ENCODE results near the gene MRPL24.

MRPL24 gene

DNA sequence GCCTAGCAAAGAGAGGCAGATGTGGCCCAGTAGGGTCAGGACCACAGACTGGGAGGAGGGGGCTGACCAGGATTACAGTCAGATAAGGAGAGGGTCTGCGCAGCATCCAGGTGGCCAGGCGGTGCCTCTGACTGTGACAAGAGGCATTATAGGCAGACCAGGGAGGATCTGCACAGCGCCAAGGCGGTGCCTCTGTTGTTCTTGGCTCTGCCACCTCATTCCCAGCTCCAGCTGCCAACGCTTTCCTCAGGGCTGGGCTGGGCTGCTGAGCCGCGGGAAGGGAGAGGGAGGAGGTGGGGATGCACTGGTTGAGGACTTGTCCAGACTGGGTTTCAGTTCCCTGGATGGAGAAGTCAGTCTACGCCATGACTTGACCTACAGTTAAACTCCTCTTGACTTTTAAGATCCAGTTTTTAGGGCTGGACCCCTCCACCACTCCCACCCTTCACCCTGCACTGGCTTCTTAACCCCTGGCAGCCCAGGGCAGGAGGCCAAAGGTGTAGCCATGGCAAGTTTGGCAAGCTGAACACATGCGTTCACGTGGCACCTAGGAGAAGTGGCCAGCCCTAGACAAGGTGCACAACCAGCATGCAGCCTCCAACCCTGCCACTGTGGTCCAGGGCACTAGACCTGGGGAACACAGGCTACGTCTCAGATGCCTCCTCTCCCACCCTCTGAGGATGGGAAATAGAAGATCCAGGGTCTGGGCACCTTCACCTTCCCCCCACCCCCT is 31.0 kb downstream of the MRPL24 start:
- DNase-seq (ENCODE audit: low read depth), result no peak

DNA sequence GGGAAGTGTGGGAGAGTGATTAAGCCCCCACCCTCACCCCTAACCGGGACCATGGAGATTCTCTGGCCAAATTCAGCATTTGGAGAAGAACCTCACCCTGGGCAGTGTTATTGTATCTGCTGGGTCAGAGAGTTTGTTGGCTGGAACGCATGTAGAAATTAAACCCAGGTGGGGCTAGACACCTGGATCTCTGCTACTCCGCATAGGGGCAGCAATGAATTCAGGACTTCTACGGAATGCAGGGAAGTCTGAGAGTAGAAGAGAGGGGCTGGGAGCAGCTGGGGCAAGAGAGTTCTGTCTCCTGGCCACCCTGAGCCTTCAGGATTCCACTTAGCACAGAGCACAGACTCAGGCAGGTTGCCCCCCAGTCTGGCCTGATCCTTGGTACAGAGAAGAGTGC is 31.9 kb downstream of the MRPL24 start:
- no peak for DNase-seq (ENCODE audit: low read depth)

DNA sequence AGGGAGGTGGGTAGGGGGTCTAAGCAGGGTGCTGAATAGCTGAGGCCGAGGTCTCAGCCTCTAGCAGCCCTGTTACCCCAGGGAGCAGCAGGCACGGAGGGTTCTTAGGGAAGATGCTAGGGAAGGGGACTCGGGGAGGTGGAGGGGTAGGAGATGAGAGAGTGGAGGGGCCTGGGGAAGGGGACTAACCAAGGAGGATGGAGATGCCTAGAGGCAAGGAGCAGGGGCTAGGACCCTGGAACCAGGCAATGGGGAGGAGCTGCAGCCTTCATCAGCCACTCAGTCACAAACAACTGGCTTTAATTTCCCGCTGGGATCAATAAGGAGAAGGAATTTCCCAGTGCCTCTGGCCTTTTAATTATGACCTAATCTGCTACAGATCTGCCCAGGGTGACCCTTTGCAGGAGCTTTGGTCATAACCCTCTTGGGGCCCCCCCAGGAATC is 32.6 kb downstream of the MRPL24 start:
- DNase-seq (ENCODE audit: low read depth), result no peak

DNA sequence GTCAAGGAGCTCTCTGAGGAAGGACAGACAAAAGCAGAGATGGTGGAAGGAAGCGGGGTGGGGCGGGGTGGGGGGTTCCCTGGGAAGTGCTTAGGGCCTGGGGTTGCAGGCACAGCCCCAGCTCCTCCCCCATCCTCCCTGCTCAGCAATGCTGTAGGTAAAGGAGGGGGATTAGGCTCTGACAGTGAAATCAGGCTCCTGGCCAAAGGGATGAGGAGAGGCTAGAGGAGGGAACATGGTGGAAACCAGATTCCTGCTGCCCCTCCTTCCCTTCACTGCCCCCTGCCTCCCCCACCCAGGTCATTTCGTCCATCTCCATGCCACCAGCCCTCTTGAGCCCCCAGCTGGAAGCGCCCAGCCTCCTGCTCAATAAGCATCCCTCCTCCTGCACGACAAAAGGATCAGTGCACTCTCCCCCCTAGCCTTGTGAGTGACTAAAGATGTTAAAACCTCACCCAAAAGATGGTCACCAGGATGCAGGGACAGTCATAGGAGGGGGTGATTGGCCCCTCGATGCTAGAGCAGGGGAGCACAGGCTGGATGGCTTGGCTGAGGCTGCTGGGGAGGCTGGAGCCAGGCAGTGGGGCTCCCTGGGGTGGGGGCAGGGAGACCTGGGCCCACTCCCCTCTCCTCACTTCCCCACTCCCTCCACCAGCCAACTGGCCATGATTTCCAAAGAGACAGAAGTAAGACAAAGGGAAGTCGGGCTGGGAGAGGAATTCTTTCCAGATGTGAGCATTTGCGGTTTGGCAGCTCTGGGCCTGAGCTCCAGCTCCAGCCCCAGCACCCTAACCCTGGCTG is 33.3 kb downstream of the MRPL24 start:
- no peak for DNase-seq (ENCODE audit: low read depth)

DNA sequence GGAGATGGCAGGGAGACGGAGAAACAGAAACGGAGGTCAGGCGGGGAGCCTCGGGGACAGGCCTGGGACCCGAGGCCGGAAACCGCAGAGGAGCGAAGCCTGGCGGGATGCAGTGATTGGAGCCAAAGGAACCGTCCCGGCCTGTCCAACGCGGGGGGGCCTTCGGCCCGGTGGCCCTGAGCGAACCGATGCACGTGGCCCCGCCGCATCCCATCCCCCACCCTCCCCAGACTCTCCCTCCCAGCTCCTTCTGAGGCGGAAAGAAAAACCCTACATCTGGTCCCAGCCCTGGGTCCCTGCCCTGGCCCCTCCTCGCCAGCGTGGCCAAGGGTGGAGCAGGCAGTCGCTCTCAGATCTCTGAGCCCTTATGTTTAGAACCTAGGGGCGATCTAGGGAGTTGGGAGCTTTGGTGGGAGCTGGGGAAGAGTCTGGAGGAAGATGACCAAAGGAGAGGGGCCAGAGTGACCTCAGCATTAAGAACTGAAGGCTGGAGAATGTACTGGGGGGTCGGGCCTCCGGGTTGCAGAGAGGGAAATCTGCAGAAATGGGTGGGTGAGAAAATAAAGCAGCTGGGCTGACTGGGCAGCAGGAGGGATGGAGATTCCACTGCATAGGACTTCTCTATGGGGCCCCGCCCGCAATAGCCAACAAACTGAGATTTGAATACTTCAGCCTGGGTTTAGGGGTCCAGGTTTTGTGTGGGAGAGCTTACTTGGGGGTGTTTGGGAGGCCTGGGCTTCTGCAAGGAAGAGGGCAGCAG is 34.1 kb downstream of the MRPL24 start:
- DNase-seq (ENCODE audit: low read depth), result no peak

DNA sequence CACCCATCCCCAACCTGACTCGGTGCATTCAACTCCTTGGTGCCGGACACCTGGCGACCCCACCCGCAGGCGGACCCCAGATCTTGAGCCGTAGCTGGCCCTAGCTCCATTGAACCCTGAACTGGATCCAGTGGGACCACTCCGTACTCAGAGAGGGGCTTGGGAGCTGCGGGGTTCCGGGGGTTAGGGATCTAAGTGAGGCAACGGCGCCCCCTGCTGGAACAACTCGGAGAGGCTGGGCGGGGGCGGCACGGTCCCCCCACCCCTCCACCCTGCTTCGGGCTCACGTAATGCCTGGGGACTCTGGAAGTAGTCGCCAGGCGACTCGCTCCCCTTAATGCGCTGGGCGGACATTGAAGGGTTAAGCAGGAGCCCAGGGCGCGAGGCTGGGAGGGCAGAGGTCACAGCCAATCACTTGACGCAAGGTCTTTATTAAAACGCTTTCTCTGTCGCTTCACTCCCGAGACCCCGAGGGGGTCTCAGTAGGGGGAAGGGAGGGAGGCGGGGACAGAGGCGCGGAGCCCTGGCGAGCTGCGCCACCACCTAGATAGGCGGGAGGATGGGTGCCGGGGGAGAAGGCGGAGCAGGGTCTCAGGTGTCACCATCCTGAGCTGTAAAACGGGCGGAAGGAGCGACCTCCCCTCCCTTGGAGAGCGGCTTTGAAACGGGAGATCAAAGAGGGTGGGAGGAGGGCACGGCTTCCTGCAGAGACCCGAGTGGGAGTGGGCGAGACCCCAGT is 34.8 kb downstream of the MRPL24 start:
- no peak for DNase-seq (ENCODE audit: low read depth)

DNA sequence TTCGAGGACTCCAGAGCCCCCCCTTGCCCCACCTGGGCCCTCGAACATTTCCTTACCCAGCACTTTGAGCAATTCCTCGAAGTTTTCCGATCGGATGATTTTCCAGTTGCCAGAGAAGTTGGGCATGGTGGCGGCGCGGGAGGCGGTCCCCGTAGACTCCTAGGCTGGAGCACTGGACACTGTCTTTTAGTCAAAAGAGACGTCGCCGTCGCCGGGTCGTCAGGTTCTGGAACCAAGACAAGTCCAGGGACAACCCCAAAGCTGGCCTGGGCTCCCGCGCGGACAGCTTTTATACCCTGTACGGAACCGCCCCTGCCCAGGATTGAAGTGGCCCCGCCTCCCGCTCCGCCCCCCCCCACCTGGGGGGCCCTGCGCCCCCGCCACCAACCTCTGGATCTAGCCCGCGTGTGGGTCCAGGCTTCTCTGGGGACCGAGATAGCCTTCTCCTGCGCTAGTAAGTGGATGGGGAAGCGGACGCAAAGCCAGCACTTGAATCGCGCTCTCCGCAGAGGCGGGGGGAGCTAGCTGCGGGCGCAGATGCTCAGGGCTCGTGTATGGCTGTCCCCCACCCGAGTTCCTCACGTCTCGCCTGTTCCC is 35.5 kb downstream of the MRPL24 start, which contains the start of gene CRABP2:
TSS of gene CRABP2 (minus strand) at position 263 of the 597 bp plus-strand sequence. CDS start at position 126, 137 bp downstream.
- no peak for DNase-seq (ENCODE audit: low read depth)

DNA sequence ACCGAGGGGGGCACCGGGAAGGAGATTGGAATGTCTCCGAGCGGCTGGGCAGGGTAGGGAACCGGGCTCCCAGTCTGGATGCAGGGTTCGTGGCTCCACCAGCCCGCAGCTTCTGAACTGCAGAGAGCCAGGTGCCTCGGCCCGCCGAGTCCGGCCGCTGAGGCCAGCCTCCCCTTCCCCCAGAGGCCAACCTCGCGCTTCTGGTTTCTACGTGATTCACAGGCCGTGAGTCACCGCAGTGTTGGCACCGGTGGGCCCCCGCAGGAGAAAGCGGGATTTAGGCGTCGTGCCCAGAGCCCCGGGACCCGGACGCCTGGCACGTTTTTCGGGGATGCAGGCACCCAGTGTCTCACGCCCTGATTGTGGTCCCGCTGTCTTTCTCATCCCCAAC is 36.0 kb downstream of the MRPL24 start:
- no peak for DNase-seq (ENCODE audit: low read depth)

DNA sequence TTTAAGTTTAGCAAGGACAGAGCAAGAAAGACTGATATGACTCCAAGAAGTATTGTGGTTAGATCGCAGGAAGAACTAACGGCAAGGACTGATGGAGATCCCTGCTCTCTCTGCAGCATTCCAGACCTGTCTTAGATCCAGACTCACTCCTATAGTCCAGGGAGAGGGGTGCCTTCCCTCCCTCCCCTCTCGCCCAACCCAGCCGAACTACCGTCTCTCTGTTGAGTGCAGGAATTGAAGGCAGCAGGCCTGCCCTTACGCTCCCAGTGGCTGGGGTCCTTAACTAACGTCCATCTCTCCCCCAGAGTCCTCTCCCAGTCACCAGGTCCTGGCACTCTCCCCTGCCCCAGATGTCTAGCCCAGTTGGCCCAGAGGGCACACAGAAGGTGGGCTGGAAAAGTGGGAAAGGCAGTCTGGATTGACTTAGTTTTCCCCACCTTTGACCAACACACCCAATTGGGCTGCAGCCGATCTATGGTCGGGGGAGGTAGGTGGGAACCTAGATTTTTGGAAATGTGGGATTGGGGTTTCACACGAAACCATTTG is 36.6 kb downstream of the MRPL24 start:
- no peak for DNase-seq (ENCODE audit: low read depth)

DNA sequence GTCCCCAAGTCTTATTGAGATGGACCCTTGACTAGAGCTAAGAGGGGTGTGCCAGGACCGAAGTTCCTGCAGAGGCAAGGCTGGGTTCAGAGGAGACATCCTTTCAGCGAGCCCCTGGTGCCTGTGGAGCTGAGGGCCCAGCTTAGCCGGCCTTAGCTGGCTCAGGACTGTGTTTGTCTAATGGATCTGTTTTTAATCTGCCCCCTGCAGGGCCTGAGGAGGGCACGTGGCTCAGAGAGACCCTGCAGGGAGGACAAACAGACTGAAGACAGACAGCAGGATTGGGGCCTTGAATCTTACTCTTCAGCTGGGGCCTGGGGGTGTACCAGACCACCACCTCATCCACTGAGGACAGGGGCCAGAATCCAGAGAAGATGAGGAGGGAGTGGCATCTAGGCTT is 37.1 kb downstream of the MRPL24 start:
- no peak for DNase-seq (ENCODE audit: low read depth)

DNA sequence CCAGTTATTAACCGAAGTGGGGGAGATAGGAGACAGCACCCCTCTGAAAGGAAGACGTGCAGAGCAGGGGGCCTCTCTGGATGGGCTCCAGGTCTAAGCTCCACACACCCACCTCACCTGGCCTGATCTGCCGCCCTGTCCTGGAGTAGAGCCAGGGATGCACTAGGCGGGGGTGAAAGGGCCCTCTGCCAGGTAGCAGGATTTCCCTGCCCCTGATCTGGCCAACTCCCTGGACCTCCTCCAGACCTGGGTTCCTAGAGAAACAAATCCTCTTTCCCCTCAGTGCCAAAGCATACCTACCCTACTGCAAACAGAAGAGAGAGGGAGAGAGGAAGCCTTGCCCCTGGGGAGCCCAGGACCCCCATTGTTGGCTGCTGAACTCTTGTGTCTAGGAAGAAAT is 37.6 kb downstream of the MRPL24 start:
- DNase-seq (ENCODE audit: low read depth), result no peak

DNA sequence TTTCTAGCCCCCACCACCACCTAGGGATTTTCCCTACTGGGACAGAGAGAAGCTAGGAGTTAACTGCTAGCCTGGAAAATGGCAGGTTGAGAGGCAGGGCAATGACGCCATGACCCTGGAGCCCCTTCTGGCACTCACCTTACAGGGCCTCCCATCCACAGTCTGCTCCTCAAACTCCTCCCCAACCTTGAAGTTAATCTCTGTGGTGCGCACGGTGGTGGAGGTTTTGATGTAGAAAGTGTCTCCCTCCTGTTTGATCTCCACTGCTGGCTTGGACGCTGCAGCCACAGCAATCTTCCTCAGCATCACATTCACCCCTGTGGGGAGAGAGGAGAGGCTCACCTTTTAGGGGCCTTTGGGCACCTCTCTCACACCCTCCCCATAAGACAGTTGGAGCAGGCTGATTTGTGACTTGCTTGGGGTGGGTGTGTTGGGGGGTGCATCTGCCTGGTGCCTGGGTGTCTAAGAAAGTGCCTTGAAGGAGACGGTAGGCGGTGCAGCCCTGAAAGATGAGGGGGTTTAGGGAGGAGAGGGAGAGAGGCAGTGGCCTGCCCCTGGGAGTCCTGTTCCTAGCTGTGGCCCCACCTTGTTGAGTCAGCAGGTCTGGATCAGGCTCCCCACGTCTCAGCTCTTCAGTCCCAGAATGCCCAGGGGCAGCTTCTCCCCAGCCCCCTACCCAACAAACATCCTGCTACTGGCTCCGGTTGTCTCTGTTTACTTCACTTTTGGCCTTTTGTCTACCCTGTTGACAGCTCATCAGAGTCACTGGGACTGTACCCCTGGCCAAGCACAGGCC is 40.0 kb downstream of the MRPL24 start:
- DNase-seq (ENCODE audit: low read depth), result no peak

DNA sequence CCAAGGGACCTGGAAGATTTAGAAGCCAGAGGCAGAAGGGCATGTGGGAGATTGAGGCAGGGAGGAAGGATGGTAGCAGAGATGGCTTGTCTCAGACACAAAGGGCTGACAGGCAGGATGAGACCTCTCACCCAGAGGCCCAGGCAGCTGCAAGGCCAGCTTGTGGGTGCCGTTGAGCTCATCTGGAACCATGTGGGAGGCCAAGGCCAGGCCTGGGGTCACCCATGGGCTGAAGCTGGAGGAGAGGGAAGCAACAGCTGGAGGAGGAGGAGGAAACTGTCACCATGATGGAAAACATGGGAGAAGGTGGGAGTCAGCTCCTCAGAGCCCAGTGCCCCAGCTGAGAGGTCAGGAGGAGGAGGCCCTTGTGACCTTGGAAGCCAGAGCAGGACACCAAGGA is 41.9 kb downstream of the MRPL24 start:
- no peak for DNase-seq (ENCODE audit: low read depth)

DNA sequence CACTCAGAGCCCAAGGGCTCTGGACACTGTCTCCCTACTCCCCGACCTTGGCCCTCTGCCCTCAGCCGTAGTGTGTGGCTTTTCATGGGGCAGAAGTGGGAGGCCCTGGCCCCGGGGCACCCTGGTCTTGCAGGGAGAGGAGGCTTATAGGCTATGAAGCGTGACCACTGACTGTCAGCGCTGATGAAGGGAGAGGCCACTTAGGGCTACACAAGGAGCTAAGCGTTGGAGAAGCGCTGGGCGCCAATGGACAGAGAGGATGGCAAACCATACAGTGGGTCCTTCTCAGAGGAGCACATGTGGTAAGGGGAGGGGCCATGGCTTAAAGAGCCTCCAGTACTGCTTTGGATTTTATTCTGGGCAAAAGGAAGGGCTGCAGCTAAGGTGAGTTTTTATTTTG is 43.4 kb downstream of the MRPL24 start:
- no peak for DNase-seq (ENCODE audit: low read depth)

DNA sequence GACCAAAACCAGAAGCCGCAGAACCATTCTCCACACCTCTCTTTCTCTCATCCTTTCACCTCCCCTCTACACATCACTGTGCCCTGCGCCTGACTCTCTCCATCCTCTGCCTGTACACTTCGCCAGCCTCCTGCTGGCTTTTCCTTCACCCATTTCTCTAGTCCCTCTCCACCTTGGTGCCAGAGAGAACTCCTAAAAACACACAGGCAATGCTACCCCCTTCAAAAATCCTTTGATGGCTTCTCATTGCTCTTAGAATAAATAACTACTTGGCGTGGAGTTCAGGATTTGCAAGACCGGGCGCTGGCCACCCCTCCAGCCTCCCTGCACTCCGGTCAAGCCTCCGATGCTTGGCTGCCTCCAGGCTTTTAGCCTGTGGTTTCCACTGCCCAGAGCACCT is 44.1 kb downstream of the MRPL24 start:
- DNase-seq (ENCODE audit: low read depth), result no peak

DNA sequence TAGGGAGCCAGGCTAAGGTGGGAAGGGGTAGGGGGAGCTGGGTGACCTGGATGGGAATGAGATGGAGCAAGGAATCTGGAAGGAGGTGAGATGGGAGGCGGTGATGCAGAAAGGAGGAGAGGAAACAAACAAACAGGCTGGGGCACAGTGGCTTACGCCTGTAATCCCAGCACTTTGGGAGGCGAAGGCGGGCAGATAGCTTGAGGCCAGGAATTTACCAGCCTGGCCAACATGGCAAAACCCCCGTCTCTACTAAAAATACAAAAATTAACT is 46.3 kb downstream of the MRPL24 start:
- DNase-seq (ENCODE audit: low read depth), result no peak

DNA sequence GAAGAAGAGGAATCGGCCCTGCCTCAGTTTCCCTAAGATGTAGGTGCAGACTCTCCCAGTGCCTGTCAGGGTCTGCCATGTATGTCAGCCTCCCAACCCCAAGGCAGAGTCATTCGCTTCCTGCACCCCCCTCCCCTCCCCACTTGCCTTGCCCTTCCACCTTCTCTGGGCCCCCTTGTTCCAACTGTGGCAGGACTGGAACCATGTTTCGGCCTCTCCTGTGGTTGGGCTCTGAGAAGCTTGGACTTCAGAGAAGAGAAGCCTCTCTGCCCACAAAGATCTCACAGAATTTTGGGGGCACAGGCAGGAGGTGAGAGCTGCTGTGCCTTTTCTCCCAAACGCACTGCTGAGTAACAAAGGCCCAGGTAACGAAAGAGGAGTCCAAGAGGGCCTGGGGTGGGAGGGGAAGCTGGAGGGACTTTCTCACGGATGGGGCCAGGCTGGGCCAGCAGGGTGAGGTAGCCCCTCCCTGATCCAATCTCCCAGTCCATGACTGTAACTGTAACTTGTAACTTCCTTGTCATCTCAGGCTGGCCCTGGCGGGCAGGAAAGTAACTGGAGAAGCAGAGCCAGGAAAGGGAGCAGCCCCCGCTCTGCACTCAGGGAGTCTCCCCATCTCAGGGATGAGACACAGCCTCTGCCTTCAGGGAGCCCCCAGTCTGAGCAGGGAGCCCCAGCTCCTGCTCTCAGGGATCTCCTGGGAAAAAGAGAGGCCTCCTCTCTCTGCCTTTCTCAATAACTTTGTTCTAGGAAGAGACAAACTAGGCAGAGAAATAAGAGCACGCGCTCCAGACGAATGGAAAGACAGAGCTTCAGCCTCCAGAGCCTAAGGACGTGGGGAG is 46.8 kb downstream of the MRPL24 start:
- DNase-seq (ENCODE audit: low read depth), result no peak

DNA sequence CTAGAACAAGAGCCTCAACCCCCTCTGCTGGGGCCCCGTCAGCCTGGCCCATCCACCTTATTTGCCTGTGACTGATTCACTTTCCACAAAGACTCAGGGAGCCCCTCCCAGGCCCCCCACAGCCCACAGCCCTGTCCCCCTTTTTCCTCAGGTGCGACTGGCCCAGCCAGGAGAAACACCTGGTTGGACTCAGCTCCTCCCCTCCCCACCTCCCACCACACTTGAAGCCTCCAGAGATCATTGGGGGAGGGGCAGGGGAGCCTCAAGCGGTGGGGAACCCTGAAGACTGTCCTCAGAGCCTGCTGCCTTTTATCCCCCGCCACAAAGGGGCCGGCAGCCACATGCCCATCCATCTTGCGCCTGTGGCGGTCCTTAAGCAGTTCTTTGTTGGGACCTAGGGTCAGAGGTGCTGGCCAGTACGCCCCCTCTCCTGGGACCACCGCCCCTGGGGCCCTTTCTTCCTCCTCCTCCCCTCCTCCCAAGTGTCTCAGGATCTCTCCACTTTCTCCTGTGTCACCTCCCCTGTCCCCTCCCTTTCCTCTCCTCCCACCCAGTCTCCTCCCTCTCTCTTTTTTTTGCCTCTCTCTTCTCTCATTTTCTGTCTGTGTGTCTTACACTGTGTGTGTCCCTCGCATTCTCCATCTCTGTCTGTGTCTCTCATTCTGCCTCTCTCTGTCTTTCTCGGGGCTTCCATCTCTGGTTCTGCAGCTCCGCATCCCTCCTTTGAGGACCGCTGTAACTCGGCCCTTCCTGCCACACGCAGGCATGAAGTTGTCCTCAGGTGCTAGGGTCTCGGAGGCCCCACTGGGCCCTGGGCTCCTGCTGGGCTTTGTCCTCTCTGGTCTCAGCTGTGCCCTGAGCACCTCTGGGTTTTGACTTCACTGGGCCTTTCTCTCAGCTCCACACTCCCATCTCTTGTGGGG is 47.7 kb downstream of the MRPL24 start:
- no peak for DNase-seq (ENCODE audit: low read depth)

DNA sequence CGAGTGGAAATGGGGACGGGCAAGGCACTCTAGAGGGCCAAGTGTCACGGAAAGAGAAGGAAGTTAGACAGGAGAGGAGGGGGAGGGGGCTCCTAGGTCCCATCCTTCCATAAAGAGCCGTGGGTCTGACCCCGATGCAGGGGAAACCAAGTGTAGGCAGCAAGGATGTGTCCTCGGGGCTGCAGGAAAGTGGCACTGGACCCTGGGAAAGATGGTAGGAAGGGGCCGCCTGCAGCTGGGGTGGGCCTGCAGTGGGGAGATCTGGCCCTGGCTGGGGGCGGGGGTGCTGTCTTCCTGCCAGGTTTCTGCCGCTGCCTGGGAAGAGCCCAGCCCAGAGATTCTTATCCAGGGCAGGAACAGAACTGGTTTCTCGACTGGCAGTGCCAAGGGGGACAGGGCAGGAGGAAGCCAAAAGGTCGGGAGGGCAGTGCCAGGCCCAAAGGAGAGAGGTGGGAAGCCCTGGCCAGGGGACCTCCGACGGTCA is 48.4 kb downstream of the MRPL24 start:
- DNase-seq (ENCODE audit: low read depth), result no peak

Measured in HS-5 (cell line).